Measurements from ENCODE around the gene RASGEF1C. TPM values are rescaled to one million over a fixed set of nuclear protein-coding genes. Genes with fewer than 3 reads are reported as not detected.

Gene RASGEF1C
- total and polyA plus RNA-seq, 2 of the 13 experiments (the other 11 are each of a cell fraction or from before 2014, with no cell fraction given) = not detected

GRCh38 chr5:180241600-180241999, 32.6 kb upstream of the RASGEF1C start (continued):
- TF ChIP-seq CREB3 (CRISPR knock-in tag; IDR thresholded peaks at IDR 0.05) (no peak), KDM5B (CRISPR knock-in tag; IDR thresholded peaks at IDR 0.05; ENCODE audit: borderline replicate concordance) (no peak), ZSCAN29 (CRISPR knock-in tag; conservative IDR thresholded peaks at IDR 0.05) (no peak), ZBTB33 (CRISPR knock-in tag; IDR thresholded peaks at IDR 0.05) (no peak), HES4 (CRISPR knock-in tag; IDR thresholded peaks at IDR 0.05; ENCODE audit: borderline replicate concordance) (no peak), U2AF1 (optimal IDR thresholded peaks at IDR 0.05; ENCODE audit: low read depth, low read length) (no peak), RBAK (CRISPR knock-in tag; IDR thresholded peaks at IDR 0.05) (no peak)

- no peak overlapping the region for H3K4me3 ChIP-seq (replicated peaks in 1 of 3; ENCODE audit: insufficient read depth in 1 of 3, low read depth in 2 of 3, low read length in 3 of 3)
- TF ChIP-seq PREB (CRISPR knock-in tag; IDR thresholded peaks at IDR 0.05) (no peak), CEBPZ (IDR thresholded peaks at IDR 0.05; ENCODE audit: low read length) (no peak), MEIS2 (CRISPR knock-in tag; IDR thresholded peaks at IDR 0.05) (no peak), NR2F2 (IDR thresholded peaks at IDR 0.05; ENCODE audit: borderline replicate concordance, low read depth) (no peak), ZNF335 (CRISPR knock-in tag; IDR thresholded peaks at IDR 0.05) (no peak)
- CTCF ChIA-PET (ENCODE audit: low intra/inter-chr PET ratio, low total read pairs) = no interaction called here
- ATAC-seq (no peak), FAIRE-seq (no peak), DNase-seq (ENCODE audit: low spot score) (no peak)
- H3K27me3 ChIP-seq (ENCODE audit: control insufficient read depth in 1 of 2, insufficient read depth in 2 of 2, low read length in 2 of 2) = no peaks in the 10 kb centered on the region
- no peaks in the 10 kb centered on the region for H3K9me3 ChIP-seq (ENCODE audit: low read length)
- WGBS (ENCODE audit: low lambda C conversion rate) = 96% methylated on average over 2 of the region's 2 CpGs
- no peak overlapping the region for H2AFZ ChIP-seq (ENCODE audit: low read length)
- H3K27ac ChIP-seq (ENCODE audit: extremely low read length, insufficient read depth, low read length) = no peak overlapping the region
- no peaks in the 10 kb centered on the region for H3K79me2 ChIP-seq (ENCODE audit: insufficient read depth, low read length)
- in situ Hi-C loops (cut with HindIII; ENCODE audit: extremely low pct_ligation_motif_present, low pct_unique_long_range_greater_than_20kb) (no loop called here), intact Hi-C loops (cut with micrococcal nuclease; ENCODE audit: unreplicated experiment) (no loop called here)
- peaks cover 13 to 27% of the 10 kb centered on the region in 2 experiments; a peak in 4 of 5 replicates for H3K36me3 ChIP-seq (replicated peaks in 1 of 2; ENCODE audit: control insufficient read depth in 1 of 2, insufficient read depth in 2 of 2, low read length in 2 of 2)
- H3K9ac ChIP-seq (ENCODE audit: insufficient read depth, low read depth, low read length) = no peak overlapping the region
- BruUV-seq (replicated peaks) = no TSS peak
- H3K4me2 ChIP-seq (ENCODE audit: low read depth, low read length) = no peak overlapping the region
- POLR2A ChIA-PET = no interaction called here
- H3K4me1 ChIP-seq (ENCODE audit: insufficient read depth, low read length) = peaks cover 10% of the 10 kb centered on the region
- H4K20me1 ChIP-seq (ENCODE audit: insufficient read depth, low read length) = no peaks in the 10 kb centered on the region
Measured at GRCh38 chr5:180238631-180239030, 29.6 kb upstream of the RASGEF1C start.
